Nephron progenitor cell (in vitro differentiated cells): ENCODE measurements around the gene GCHFR.
A peak's percentile ranks its signal among the peaks of the same experiment; 100 is the strongest.

ENCODE experiments used
- DNase-seq: peaks from one replicate; pipeline ENCODE4 v3.0.0; 2021
- H3K27ac Mint-ChIP-seq: 2 replicates; pipeline ENCODE4 v1.8.0; 2021; ENCODE audit warnings: mild to moderate bottlenecking, moderate library complexity, mixed read lengths
- H3K27me3 Mint-ChIP-seq: 2 replicates; pipeline ENCODE4 v1.8.0; 2021; ENCODE audit warnings: mild to moderate bottlenecking, low read depth, mixed read lengths; ENCODE audit not compliant: poor library complexity
- H3K36me3 Mint-ChIP-seq: 2 replicates; pipeline ENCODE4 v1.8.0; 2021; ENCODE audit warnings: low read depth, mixed read lengths
- H3K4me1 Mint-ChIP-seq: 2 replicates; pipeline ENCODE4 v1.8.0; 2021; ENCODE audit warnings: mixed read lengths
- H3K4me3 Mint-ChIP-seq: 2 replicates; pipeline ENCODE4 v1.8.0; 2021; ENCODE audit warnings: mild to moderate bottlenecking, moderate library complexity, mixed read lengths
- H3K9me3 Mint-ChIP-seq: 2 replicates; pipeline ENCODE4 v1.8.0; 2021; ENCODE audit warnings: mild to moderate bottlenecking, moderate library complexity, mixed read lengths
- CTCF ChIP-seq: fragments of 200-600 bp; sonication (generic); IDR thresholded peaks from 2 replicates; pipeline ENCODE4 v1.5.0; 2021; ENCODE audit warnings: antibody characterized with exemption

The GCHFR gene

DNA sequence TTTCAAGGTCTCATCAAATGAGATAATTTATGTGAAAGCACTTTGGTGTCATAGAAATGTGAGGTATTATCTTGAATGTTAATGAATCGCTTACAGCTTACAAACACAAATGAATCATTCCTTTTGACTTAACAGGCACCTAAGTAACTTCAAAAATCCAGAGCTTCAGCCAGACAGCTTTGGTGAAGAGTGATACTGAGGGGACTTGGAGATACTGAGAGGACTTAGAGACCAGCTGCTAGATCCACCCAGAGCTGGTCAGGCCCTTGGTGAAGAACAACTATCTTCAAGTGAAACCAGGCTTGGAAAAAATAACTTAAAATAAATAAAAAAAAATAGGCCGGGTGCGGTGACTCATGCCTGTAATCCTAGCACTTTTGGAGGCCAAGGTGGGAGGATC is 26.9 kb downstream of the GCHFR start:
- no peak for DNase-seq
- Mint-ChIP-seq H3K4me1 (peaks cover 12% of the 10 kb centered on the region), H3K4me3 (no peak overlapping the region), H3K9me3 (no peaks in the 10 kb centered on the region), H3K27ac (no peak overlapping the region), H3K27me3 (peaks cover 3% of the 10 kb centered on the region), H3K36me3 (peaks cover 21% of the 10 kb centered on the region)
- no peak for TF ChIP-seq CTCF

GRCh38 chr15:40792394-40792793 is 28.5 kb downstream of the GCHFR start:
- H3K27me3 Mint-ChIP-seq, result peaks cover 3% of the 10 kb centered on the region
- no peak overlapping the region for H3K27ac Mint-ChIP-seq

GRCh38 chr15:40793216-40793989 is 29.5 kb downstream of the GCHFR start:
- H3K4me1 Mint-ChIP-seq, result peaks cover 16% of the 10 kb centered on the region
- H3K4me3 Mint-ChIP-seq, result no peak overlapping the region
- no peak overlapping the region for H3K27ac Mint-ChIP-seq
- DNase-seq, result no peak
- peaks cover 3% of the 10 kb centered on the region for H3K27me3 Mint-ChIP-seq
- TF ChIP-seq CTCF, result no peak
- peaks cover 28% of the 10 kb centered on the region for H3K36me3 Mint-ChIP-seq
- no peaks in the 10 kb centered on the region for H3K9me3 Mint-ChIP-seq

More at GRCh38 chr15:40792394-40792793, 28.5 kb downstream of the GCHFR start:
- DNase-seq, result no peak
- Mint-ChIP-seq H3K4me3 (no peak overlapping the region), H3K9me3 (no peaks in the 10 kb centered on the region), H3K36me3 (peaks cover 21% of the 10 kb centered on the region), H3K4me1 (peaks cover 12% of the 10 kb centered on the region)
- TF ChIP-seq CTCF, result no peak

DNA sequence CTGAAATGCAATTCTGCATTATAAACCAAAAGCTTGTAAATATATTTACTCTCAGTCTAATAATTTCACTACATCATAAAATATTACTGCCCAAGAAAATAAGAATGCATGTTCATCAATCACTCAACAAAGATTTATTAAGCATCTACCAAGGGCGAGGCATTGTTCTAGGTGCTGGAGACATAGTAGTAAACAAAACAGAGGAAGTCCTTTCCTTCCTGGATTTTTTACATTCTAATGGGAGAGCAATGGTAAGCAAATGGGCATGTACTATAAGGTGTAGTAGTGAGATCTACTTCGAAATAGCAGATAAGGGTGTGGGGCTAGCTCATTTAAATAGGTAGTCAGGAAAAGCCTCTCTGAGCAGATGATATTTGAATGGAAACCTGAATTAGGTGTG is 32.2 kb downstream of the GCHFR start:
- DNase-seq, result no peak
- TF ChIP-seq CTCF, result no peak
- Mint-ChIP-seq H3K27ac (no peak overlapping the region), H3K9me3 (no peaks in the 10 kb centered on the region), H3K27me3 (no peaks in the 10 kb centered on the region), H3K4me1 (peaks cover 21% of the 10 kb centered on the region), H3K4me3 (no peak overlapping the region), H3K36me3 (peaks cover 36% of the 10 kb centered on the region)

GRCh38 chr15:40796512-40796911 is 32.6 kb downstream of the GCHFR start:
- no peak for TF ChIP-seq CTCF
- H3K27ac Mint-ChIP-seq, result peak overlapping the region; percentile 25
- H3K9me3 Mint-ChIP-seq, result no peaks in the 10 kb centered on the region
- H3K4me3 Mint-ChIP-seq, result no peak overlapping the region
- peaks cover 24% of the 10 kb centered on the region for H3K4me1 Mint-ChIP-seq
- peaks cover 39% of the 10 kb centered on the region for H3K36me3 Mint-ChIP-seq
- DNase-seq, result no peak
- H3K27me3 Mint-ChIP-seq, result no peaks in the 10 kb centered on the region

GRCh38 chr15:40799523-40799922 is 35.7 kb downstream of the GCHFR start:
- Mint-ChIP-seq H3K36me3 (peaks cover 26% of the 10 kb centered on the region), H3K27ac (peak overlapping the region; percentile 69), H3K27me3 (no peaks in the 10 kb centered on the region), H3K4me1 (peaks cover 33% of the 10 kb centered on the region), H3K4me3 (no peak overlapping the region), H3K9me3 (no peaks in the 10 kb centered on the region)
- TF ChIP-seq CTCF, result no peak
- DNase-seq, result no peak
